ENCODE results near the gene RYR3.

RYR3 gene

DNA sequence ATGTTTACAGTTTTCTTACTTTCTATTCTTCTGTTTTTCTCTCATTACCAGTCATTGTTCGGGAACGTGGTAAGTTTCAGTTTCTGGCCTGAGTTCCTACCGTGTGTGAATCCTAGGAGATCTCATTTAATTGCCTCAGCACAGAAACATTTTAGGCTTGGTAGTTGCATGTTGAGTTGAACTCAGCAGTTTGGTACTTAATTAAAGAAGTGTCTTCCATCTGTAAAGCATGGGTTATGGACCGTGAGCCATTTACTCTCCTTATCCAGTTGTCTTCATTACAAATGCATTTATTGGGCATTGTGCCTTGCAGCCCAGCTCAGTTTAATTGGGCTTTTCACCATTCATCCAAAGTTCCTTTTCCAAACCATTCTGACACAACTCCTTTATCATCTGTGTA, 515.4 kb downstream of the RYR3 start:
- DNase-seq (ENCODE audit: low read depth in 2 of 2): no peak

DNA sequence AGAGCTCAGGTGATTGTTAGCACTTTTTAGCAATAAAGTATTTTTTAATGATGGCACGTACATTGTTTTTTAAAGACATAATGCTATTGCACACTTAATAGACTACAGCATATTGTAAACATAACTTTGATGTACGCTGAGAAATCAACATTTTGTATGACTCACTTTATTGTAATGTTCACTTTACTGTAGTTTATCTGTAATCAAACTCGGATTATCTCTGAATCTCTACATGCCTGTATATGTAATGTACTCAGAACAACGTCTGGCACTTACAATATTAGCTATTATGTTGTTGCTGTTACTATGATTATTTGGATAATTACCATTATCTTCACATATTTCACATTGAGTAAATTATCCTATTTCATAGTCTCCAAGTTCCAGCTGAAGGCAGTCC, 519.6 kb downstream of the RYR3 start:
- no peak for DNase-seq (ENCODE audit: low read depth in 2 of 2)

DNA sequence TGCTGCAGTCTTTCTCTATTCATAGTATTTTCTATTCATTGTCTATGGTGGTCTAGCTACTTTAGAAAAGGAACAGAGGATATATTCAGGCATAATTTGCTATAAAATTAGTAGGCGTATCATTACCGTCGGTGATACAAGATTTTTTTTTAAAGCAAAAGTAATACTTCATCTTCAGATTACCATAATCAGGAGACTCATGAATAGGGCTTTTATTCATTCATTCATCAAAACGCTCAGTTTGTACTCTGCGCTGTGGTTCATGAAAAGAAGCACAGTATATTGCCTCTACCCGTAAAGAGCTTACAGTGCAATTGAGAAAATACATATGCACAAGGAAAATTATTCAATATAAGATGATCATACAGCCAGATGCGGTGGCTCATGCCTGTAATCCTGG, 520.9 kb downstream of the RYR3 start:
- no peak for DNase-seq (ENCODE audit: low read depth in 2 of 2)

DNA sequence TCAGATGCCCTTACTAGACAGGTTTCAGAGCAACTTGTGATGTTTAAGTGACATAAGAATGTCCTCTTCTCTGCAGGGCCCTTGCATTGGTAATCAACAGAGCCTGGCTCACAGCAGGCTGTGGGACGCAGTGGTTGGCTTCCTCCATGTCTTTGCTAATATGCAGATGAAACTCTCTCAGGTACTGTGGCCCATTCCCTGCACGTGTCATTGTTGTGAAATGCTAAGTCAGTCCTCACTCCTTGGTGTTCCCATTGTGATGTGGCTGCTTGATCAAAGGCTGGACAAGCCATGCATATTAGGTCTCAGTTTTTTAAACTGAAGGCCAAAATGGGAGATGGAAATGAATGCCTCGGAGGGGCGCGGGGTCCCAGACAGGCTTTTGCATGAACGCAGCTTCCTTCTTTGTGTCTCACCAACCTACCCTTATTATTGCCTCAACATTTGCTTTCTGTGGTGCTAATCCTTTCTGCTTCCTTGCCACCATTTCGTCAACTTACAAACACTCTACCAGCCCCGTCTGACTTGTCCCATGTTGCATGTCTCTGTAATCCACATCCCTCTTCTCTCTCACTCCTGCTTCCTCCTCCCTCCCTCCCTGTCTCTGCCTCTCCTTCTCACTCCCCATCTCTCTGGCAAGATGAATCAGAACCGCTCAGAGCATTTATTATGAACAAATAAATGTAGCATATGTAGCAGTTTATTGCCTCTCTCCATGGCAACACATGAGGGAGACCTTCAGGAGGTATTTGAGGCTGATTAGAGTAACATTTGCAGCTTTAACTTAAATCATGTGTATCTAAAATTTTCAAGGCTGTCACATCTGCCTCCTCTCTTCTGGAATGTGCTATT, 524.4 kb downstream of the RYR3 start:
- DNase-seq (ENCODE audit: low read depth in 2 of 2): no peak

DNA sequence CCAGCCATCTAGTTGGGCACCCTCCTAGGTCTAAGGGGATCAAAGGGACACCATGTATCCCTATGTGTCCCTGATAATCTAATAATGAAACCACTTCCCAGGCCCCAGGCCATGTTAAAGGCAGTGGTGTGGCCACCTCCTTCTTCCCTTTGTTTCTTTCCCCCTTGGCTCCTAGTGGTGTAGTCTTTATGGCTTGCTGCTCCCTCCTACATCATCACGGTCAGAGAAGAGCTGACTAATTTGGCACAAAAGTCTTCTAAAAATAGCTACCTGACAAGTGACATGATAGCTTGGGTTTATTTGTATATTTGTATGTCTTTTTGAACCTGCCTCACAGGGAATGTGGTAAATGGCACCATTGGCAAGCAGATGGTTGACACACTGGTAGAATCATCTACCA, 526.5 kb downstream of the RYR3 start:
- DNase-seq (ENCODE audit: low read depth in 2 of 2): no peak

DNA sequence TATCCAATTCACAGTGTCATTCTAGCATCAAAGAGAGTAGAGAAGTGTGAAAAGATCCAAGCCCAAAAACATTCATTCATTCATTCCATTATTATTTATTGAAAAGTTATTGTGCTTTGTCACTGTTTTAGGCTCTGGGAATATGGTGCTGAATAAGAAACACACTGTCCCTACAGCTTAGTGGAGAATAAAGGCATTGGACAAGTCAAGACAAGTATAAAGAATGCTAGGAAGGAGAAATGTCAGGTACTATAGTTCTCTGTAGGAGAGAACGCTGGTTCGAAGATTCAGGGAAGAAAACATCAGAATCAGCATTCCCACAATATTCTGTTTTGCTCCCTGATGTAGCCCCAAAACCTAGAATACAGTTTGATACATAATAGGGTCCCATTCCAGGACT, 528.8 kb downstream of the RYR3 start:
- no peak for DNase-seq (ENCODE audit: low read depth in 2 of 2)

DNA sequence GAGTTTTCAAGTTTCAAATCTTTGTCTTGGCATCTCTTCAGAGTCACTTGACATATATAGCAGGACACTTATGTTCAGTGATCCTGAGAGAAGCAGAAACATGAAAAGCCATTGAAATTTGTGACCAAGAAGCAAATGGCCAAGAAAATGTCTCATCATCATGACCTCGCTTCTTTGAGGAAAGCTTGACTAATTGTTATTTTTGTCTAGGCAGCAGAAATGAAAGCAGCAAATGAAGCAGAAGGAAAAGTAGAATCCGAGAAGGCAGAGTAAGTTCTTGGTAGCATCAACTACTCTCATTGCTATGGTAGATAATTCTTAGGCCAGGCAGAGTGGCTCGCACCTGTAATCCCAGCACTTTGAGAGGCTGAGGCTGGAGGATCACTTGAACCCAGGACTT, 529.8 kb downstream of the RYR3 start:
- DNase-seq (ENCODE audit: low read depth in 2 of 2): no peak

DNA sequence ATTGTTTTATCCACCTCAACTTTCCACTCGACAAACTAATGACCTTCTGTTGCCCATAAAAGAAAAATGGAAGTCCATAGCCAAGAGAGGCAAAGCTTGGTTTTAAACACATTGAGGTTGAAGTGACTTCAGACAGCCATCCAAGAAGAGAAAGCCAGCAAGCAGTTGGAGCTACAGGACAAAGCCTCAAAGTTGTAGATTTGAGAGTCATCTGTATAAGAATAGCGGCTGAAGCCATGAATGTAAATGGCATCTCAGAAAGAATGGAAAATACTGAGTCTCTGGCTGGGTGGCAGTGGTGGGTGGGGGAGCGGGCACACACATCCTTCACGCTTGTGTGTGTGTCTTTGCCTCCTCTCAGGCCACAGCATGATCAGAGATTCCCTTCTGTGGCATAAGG, 533.4 kb downstream of the RYR3 start:
- DNase-seq (ENCODE audit: low read depth in 2 of 2): no peak

DNA sequence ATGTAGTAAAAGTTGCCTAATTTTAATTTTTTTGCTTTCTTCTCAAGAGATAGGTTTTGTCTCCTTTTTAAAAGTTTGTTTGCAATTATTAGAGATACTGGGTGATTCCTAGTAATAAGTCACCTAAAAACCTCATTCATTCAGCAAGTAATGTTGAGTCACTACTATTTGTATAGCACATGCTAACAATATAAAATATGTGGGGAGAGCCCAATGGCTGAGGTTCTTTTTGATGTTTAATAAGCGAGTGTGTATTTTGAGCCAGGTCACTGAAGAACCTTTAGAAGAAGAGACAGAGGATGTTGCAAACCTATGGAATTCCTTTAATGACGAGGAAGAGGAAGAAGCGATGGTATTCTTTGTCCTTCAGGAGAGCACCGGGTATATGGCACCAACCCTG, 533.8 kb downstream of the RYR3 start:
- no peak for DNase-seq (ENCODE audit: low read depth in 2 of 2)

DNA sequence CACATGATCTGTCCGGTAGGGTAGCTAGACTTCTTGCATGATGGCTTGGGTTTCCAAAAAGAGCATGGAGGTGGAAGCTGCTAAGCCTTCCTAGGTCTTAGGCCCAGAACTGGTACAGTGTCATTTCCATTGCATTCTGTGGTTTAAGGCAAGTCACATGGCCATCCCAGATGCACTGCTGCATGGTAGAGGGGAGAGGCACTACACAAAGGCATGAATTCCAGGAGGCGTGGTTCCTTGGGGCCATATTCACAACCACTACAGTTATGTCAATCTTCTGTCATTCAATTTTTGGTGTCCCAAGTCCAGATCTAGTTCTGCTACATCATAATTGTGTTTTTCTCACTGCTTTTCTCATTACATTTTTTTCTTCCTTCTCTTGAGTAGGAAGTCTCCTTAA, 535.4 kb downstream of the RYR3 start:
- DNase-seq (ENCODE audit: low read depth in 2 of 2): no peak

DNA sequence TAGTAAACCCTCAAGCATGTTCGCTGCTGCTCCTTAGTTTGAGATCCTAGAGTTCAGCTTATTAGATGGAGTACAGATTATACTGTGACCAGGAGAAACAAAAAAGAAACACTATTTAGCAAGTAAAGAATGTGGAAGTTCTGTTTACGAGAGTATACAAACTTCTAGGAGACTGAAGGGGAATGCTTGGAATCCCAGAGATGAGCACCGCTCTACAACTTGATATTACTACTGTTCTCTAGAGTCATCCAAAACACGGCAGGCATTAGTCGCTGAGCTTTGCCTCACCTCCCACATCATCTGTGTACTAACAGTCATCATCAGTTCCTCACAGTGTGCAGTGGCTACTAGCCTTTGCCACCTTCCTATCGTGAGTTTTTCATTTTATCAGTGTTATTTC, 536.1 kb downstream of the RYR3 start:
- no peak for DNase-seq (ENCODE audit: low read depth in 2 of 2)

DNA sequence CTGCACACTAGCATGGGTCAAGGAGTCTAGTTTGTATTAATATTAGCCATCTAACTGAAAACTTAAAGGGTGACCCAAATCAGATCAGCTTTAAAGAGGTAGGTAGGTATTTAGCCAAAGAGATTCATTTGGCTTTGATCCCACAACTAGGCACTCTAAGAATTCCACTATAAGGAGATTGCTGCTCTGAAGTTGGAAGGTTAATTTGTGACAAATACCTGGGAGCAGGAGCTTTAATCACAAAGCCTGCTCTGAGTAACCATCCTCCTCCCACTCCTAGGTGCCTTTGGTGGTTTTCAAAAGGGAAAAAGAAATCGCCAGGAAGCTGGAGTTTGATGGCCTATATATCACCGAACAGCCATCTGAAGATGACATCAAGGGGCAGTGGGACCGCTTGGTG, 537.2 kb downstream of the RYR3 start:
- DNase-seq (ENCODE audit: low read depth in 2 of 2): no peak

DNA sequence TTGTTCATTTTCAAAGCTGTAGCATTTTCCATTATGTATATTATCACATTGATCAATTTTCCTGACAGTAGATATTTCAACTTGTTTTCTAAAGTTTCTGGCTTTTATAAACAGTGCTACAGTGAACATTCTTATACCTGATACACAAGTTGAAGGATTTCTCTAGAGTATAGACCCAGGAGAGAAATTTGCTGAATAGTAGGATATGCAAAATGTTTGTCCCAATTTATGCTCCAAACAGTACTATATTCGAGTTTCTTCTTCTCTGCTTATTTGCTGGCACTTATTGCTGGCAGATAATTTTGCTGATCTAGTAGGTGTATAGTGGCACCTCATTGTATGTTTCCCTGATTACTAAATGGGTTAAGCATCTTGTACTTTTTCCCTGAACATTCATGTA, 540.3 kb downstream of the RYR3 start:
- DNase-seq (ENCODE audit: low read depth in 2 of 2): no peak

DNA sequence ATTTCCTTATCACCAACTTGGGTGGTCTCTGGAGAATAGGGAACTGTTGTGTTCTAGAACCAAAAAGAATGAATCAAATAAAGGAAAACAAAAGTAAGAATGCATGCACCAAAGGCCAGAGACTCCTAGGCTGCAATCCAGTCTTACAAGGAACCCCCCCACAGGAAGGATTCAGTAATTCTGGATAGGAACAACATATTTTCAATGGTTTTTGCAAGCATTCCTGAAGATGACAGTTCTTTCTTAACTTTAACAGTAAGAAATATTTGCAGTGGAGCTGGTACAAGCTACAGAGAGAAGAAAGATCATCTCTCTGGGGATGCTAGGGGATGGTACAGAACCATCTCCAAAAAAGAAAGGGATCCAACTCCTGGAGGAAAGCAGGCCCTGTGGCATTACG, 541.3 kb downstream of the RYR3 start:
- no peak for DNase-seq (ENCODE audit: low read depth in 2 of 2)

DNA sequence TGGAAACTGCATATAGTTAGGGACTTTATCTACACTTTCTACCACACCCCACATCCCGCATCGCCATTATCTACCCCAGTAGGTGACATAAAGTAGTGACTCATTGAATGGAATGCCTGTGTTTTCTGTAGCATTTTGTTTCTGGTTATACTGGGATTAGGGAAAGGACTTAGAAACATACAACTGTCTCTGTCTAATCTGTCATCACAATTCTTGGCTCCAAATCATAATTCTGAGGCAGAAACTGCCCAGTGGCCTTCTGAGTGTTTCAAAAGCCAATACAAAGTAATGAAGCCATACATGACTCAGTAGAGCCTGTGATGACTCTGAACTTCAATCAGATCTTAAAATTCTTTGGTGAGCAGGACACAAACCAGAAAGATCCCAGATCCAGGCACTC, 541.8 kb downstream of the RYR3 start:
- DNase-seq (ENCODE audit: low read depth in 2 of 2): no peak

DNA sequence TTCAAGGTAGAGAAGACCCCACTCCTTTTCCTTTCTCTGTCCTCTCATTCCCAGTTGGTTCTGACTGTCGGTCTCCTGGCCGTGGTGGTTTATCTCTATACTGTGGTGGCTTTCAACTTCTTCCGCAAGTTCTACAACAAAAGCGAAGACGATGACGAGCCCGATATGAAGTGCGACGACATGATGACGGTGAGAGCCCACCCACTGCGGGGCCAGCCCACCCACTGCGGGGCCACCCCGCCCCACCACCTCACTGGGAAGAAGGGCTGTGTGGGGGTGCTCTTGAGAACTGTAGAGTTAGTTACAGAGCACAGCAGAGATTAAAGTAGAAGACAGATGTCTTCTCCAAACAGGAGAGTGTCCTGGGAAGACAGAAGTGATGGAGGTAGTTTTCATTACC, 547.0 kb downstream of the RYR3 start:
- DNase-seq (ENCODE audit: low read depth in 2 of 2): no peak

DNA sequence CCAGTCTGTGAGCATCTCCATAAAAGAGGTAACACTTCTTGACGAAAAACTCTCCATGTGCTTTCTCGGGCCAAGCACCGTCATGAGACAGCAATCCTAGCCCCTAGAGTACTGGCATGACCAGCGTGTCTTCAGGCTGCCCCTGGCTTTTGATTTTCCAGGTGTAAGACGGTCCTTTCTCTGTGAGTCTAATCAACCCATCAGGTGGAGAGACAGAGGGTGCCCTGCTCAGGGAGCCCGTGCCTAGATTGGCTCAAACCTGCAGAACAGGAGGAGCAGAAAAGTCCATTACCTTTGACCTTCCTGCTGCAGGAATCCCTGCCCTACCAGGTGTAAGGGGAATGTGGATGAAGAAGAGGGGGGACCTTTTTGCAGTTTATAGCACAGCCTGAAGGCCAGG, 548.1 kb downstream of the RYR3 start:
- DNase-seq (ENCODE audit: low read depth in 2 of 2): no peak

DNA sequence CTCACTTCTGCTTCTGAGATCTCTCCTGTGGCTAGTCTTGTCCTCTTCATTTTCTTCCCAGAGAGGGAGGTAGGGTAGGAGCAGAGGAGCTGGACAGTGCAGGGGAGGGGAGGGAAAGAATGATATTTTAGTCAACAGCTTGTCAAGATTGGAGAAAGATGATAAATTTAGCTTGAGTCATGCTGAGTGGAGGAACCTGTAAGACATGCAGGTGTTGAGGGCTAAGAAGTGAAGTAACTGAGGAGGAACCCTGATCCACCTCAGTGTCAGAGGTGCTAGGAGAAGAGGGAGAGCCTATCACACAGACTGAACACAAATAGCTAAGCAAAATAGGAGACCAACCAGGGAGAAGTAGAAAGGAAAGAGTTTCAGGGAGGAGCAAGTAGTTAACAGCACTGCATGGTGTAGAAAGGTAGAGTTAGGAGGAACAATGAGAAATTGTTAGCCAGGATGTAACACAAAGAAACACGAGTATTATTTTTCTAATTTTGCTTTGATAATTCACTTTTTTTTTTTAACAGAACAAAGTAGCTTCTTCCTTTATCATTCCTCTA, 549.3 kb downstream of the RYR3 start:
- no peak for DNase-seq (ENCODE audit: low read depth in 2 of 2)

DNA sequence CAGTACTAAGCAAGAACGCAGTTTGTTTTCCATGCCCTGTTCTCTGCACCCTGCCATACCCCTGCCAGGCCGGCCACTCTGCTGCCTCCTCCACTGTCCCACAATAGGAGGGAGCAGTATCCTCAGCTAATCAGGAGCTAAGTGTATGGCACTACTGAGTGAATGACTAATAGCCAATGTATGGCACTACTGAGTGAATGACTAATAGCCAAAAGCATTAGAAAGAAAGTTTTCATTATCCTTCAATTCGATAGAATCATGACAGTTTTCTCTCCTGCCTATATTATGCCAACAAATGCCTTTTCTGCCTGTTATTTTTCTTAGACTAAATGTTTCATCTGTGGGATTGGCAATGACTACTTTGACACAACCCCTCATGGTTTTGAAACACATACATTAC, 550.0 kb downstream of the RYR3 start:
- DNase-seq (ENCODE audit: low read depth in 2 of 2): no peak

DNA sequence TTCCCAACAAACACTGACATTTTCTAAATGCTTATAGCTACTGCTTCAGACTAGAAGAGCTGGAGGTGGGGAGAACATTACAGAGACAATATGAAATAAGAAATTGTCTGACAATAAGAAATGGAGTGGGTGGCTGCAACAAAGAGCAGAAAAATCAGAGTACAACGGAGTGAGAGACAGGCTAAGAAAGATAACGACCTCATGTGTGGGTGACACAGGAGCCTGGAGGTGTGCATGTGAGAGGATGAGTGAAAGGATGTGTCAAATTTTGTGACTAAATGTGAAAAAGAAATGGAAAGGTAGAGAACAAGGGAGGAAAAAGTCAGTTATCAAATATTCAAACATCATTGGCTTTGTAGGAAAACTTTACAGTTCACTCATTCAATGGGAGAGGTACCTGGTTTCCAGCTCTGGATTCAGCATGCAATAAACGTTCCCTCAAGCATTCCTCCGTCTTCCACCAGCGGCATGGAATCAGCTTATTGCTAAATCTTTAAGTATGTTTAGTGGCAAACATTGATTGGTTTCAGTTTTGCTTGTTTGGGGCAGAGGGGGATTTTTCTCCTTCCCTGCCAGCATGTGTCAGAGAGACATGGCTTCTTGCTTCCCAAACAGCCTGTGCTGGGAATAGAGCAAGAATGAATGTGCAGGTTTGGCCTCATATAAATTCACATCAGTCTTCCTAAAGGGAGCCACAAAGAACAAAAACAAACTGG, 553.8 kb downstream of the RYR3 start:
- DNase-seq (ENCODE audit: low read depth in 2 of 2): no peak

DNA sequence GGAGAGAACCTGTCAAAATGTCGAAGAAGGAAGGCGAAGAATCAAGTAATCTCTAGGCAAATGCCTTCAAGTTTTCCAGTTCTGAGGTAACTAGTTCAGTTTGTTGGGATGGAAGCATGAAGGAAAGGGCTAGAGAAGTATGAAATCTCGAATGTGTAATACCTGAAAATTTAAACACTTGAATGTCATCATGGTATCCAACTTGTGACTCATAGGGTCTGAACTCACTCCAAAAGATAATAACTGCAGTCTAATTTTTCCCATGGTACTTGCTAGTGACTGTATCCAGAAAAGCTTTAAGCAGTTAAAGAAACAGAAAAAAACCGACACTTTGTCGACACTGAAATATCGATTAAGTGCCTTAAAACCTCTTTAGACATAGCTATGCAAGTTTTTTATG, 554.6 kb downstream of the RYR3 start:
- DNase-seq (ENCODE audit: low read depth in 2 of 2): no peak

DNA sequence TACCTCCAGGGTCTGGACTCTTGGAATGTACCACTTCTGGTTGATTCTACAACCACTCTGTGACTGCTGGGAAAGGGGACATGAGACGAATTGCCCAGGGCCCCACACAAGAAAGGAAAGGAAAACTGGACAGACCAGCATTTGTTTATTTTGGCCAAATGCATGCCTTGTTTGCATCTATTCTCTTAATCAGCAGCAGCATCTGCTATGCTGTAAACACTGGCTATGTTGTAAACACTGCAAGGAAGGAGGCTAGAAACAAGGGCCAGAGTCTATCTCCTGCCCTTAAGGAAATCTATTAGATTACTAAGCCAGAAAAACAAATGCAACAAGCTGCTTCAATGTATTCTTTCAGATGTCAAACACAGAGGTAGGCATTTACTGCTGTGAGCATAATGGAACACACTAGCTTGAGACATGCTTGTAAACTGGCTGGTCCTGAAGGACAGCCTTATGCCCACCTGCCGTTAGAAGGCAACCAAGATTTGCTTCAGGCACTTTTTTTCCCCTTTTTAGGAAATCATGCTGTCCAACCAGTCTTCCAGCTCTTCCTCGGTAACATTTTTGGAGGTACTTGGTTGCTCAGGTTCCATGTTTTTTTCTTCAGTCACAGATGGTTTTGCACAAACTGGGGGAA, 555.5 kb downstream of the RYR3 start:
- no peak for DNase-seq (ENCODE audit: low read depth in 2 of 2)

DNA sequence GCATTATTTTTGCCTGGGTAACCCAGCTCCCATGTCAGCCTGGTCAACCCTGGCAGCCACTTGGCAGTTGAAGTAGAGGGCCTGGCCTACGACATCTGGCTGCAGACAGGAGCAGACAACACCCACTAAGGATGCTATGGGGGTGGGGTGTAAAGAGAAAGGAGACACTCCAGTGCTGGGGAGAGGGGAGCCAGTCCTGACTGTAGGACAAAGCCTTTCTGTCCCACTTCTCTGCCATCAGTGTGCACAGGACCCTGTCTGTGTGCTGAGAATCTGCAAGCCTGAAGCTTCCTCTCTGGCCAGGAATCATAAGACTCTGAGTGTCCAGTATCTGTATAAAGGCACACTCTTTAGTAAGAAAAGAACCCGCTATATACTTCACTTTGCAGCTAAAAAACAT, 561.2 kb downstream of the RYR3 start:
- DNase-seq (ENCODE audit: low read depth in 2 of 2): no peak
